Calu3 (cell line): ENCODE results near the gene PSPN. TPM values are rescaled to one million over a fixed set of nuclear protein-coding genes. Genes with fewer than 3 reads are reported as not detected.

Source experiments
- BruUV-seq: library from RNA; stranded (reverse); fragments of 400-500 nt; replicated peaks from 2 replicates; lab custom pipeline; 2021; lab: Mats Ljungman, UMichigan
- CTCF ChIA-PET: fragments of 300-600 bp; sonication (Branson Sonifier 250); formaldehyde crosslinking; loops from one replicate; lab custom pipeline; 2022; ENCODE audit warnings: antibody characterized with exemption; lab: Charles Lee
- DNase-seq: peaks from one replicate; pipeline ENCODE4 v3.0.0; 2022
- H3K27ac Mint-ChIP-seq: one replicate; pipeline ENCODE4 v1.8.0; 2022; ENCODE audit warnings: mixed read lengths; ENCODE audit not compliant: unreplicated experiment
- H3K27me3 Mint-ChIP-seq: one replicate; pipeline ENCODE4 v1.8.0; 2022; ENCODE audit warnings: mixed read lengths; ENCODE audit not compliant: unreplicated experiment
- H3K36me3 Mint-ChIP-seq: one replicate; pipeline ENCODE4 v1.8.0; 2022; ENCODE audit warnings: mild to moderate bottlenecking, moderate library complexity, mixed read lengths; ENCODE audit not compliant: insufficient read depth, unreplicated experiment
- H3K4me1 Mint-ChIP-seq: one replicate; pipeline ENCODE4 v1.8.0; 2022; ENCODE audit warnings: mild to moderate bottlenecking, low read depth, mixed read lengths; ENCODE audit not compliant: unreplicated experiment
- H3K4me3 Mint-ChIP-seq: one replicate; pipeline ENCODE4 v1.8.0; 2022; ENCODE audit warnings: mild to moderate bottlenecking, low read depth, moderate library complexity, mixed read lengths; ENCODE audit not compliant: unreplicated experiment
- H3K9me3 Mint-ChIP-seq: one replicate; pipeline ENCODE4 v1.8.0; 2022; ENCODE audit warnings: low read depth, mixed read lengths; ENCODE audit not compliant: unreplicated experiment
- CTCF ChIP-seq: fragments of 200-600 bp; IDR thresholded peaks from one replicate; pipeline ENCODE4 v1.8.0; 2022; ENCODE audit warnings: antibody characterized with exemption; ENCODE audit not compliant: unreplicated experiment
- intact Hi-C: fragments of 100-400 bp; cut with micrococcal nuclease; formaldehyde crosslinking; loops from one replicate; pipeline ENCODE4 v1.10.0; 2022; ENCODE audit not compliant: unreplicated experiment
- total RNA-seq: library from RNA; stranded (reverse); gene quantifications from 2 replicates; pipeline ENCODE4 v1.2.3, GENCODE V29; 2022

Gene PSPN
- total RNA-seq, 1 experiment from 2014 or later = 1.7 TPM

- intact Hi-C loops = no loop called here
- Mint-ChIP-seq H3K4me1 (peaks cover 16% of the 10 kb centered on the region), H3K27me3 (no peaks in the 10 kb centered on the region), H3K4me3 (no peak overlapping the region), H3K9me3 (no peaks in the 10 kb centered on the region), H3K27ac (no peak overlapping the region), H3K36me3 (peaks cover 28% of the 10 kb centered on the region)
- CTCF ChIA-PET = no interaction called here
- no peak for DNase-seq
- no TSS peak for BruUV-seq
- TF ChIP-seq CTCF = no peak
Observed at GRCh38 chr19:6396305-6396704, 20.6 kb upstream of the PSPN start.

DNA sequence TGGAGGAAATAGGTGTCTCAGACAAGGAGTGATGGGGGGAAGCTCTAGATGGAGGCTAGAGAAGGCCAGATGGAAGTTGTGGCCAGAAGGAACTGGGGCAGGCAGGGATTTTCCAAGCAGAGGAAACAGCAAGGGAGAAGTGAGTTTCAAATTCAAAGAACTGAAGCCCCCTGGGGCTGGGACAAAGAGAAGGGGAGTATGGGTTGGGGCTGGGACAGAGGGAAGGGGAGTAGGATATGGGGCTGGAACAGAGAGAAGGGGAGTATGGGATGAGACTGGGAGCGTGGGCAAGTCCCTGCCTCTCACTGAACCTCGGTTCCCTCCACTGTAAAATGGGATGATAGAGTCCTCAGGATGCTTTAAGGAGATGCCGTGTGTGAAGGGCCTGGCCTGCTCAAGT, 19.1 kb upstream of the PSPN start:
- intact Hi-C loops = no loop called here
- no peak for TF ChIP-seq CTCF
- Mint-ChIP-seq H3K4me1 (peaks cover 16% of the 10 kb centered on the region), H3K36me3 (peaks cover 34% of the 10 kb centered on the region), H3K9me3 (no peaks in the 10 kb centered on the region), H3K4me3 (no peak overlapping the region), H3K27ac (no peak overlapping the region), H3K27me3 (no peaks in the 10 kb centered on the region)
- DNase-seq = no peak
- CTCF ChIA-PET = no interaction called here
- BruUV-seq = no TSS peak

DNA sequence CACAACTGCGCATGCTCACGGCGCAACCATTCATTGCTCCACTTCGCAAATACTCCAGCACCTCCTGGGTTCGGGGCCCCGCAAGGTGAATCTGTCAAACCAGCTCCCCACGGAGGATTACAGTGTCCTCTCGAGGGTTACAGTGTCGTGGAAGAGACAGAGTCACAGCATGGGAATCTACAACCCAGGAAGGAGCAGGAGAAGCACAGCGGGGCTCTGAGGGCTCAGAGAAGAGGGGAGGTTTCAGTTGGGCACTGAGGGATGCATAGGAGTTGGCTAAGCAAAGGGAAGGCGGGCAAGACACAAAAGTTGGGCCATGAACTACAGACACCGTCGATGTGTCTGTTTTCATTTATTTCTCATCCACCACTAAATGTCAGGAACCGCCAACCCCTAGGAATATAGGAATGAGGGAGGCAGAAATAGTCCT, 18.3 kb upstream of the PSPN start:
- peaks cover 34% of the 10 kb centered on the region for H3K36me3 Mint-ChIP-seq
- DNase-seq = no peak
- no peaks in the 10 kb centered on the region for H3K27me3 Mint-ChIP-seq
- no TSS peak for BruUV-seq
- H3K9me3 Mint-ChIP-seq = no peaks in the 10 kb centered on the region
- H3K4me3 Mint-ChIP-seq = peak overlapping the region; percentile 86
- CTCF ChIA-PET = interaction anchor here (1.0 kb wide), 1 partner anchor 225 kb away, joined by 3 read pairs; no protein-coding TSS in a partner anchor
- intact Hi-C loops = no loop called here
- TF ChIP-seq CTCF = no peak
- H3K27ac Mint-ChIP-seq = peak overlapping the region; percentile 94
- H3K4me1 Mint-ChIP-seq = peaks cover 16% of the 10 kb centered on the region

DNA sequence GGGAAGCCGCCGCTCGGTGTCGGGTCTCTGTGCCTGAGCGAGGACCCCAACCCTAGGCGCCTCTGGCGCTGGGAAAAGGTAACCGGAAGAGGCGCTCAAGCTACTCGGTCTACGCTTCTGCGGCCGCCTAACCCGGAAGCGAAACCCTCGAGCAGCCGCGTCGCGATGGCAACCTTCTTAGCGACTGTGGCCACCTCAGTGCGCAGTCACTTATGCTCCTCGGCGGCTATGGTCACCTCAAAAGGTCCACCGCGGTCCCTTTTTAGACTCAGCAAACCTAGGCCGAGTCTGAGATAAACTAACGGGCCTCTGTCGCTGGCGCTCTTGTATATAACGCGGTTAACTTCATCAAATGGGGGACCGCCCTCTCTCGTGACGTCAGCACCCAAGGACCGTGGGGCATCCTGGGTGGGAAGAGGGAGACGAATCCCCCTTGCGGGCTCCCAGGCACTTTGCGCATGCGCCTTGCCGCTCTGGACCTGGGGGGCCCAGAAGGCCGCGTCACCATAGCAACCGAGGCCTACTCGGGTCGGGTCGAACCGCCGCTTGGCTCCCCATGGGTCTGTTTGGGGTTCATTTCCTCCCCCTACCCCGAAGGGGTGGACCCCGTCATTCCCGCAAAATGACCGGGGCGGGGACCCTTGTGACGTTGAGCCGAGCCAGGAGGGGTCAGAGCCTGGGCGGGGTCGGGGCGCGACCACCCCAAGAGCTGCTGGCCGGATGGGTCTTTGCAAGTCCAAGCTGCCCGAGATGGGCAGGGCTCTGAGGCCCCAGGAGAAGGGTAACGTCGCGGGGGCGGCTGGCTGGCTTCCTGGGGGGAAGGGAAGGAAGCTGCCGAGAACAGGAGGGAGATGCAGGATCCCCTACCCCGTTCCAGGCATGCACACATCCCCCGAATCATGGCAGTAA, 17.6 kb upstream of the PSPN start, which contains the start of gene GTF2F1:
Gene GTF2F1, minus strand, starts transcription at position 91 of the 909 bp plus-strand sequence. CDS start 169 bp downstream, outside the sequence.
- CTCF ChIA-PET = interaction anchor here (1.0 kb wide), 1 partner anchor 224 kb away, joined by 3 read pairs; no protein-coding TSS in a partner anchor
- BruUV-seq = no TSS peak
- intact Hi-C loops = no loop called here
- H3K27me3 Mint-ChIP-seq = no peaks in the 10 kb centered on the region
- H3K9me3 Mint-ChIP-seq = no peaks in the 10 kb centered on the region
- H3K4me1 Mint-ChIP-seq = peaks cover 16% of the 10 kb centered on the region
- peak; percentile 87 for DNase-seq
- H3K27ac Mint-ChIP-seq = peak within 1 kb of the TSS; percentile 94
- no peak for TF ChIP-seq CTCF
- H3K36me3 Mint-ChIP-seq = peaks cover 37% of the 10 kb centered on the region
- H3K4me3 Mint-ChIP-seq = peak within 1 kb of the TSS; percentile 86
